ENCODE data around the gene ATF7.

The ATF7 gene

GRCh38 chr12:53480491-53481442 is 145.4 kb downstream of the ATF7 start:
- DNase-seq = no peak

GRCh38 chr12:53479331-53479730 is 146.9 kb downstream of the ATF7 start:
- DNase-seq = no peak

- no peak for DNase-seq
Observed at GRCh38 chr12:53478865-53479264, 147.3 kb downstream of the ATF7 start.

GRCh38 chr12:53476769-53477209 is 149.4 kb downstream of the ATF7 start:
- DNase-seq = no peak

GRCh38 chr12:53474819-53475218 is 151.4 kb downstream of the ATF7 start:
- DNase-seq = no peak

- no peak for DNase-seq
Observed at GRCh38 chr12:53474077-53474476, 152.1 kb downstream of the ATF7 start.

GRCh38 chr12:53472056-53472582 is 154.1 kb downstream of the ATF7 start:
- DNase-seq = no peak

GRCh38 chr12:53468282-53468681 is 157.9 kb downstream of the ATF7 start:
- no peak for DNase-seq

GRCh38 chr12:53467880-53468279 is 158.3 kb downstream of the ATF7 start:
- no peak for DNase-seq

- DNase-seq = no peak
Observed at GRCh38 chr12:53467082-53467481, 159.1 kb downstream of the ATF7 start.

GRCh38 chr12:53466640-53467039 is 159.5 kb downstream of the ATF7 start:
- DNase-seq = no peak

- DNase-seq = no peak
Observed at GRCh38 chr12:53465679-53466078, 160.5 kb downstream of the ATF7 start.

GRCh38 chr12:53464685-53465418 is 161.3 kb downstream of the ATF7 start:
- DNase-seq = no peak

- DNase-seq = no peak
Observed at GRCh38 chr12:53463802-53464560, 162.2 kb downstream of the ATF7 start.

- no peak for DNase-seq
Observed at GRCh38 chr12:53462935-53463334, 163.2 kb downstream of the ATF7 start.

GRCh38 chr12:53461591-53461990 is 164.6 kb downstream of the ATF7 start:
- no peak for DNase-seq

- no peak for DNase-seq
Observed at GRCh38 chr12:53461059-53461458, 165.1 kb downstream of the ATF7 start.

GRCh38 chr12:53459097-53459496 is 167.1 kb downstream of the ATF7 start:
- DNase-seq = no peak
